Measurements from ENCODE around the gene IDH3A.
A peak's percentile ranks its signal among the peaks of the same experiment; 100 is the strongest.
"Not testable (repeated sequence)": the region's sequence is repeated elsewhere in the genome, so short reads cannot be mapped to it uniquely, and the experiment has no call there.

IDH3A gene

GRCh38 chr15:78129751-78130287, 19.3 kb upstream of the IDH3A start:
- no peak for DNase-seq

GRCh38 chr15:78130466-78131294, 18.5 kb upstream of the IDH3A start:
- DNase-seq, result no peak

- no peak for DNase-seq
These were observed 17.7 kb upstream of the IDH3A start, which contains the start of gene CIB2 for GRCh38 chr15:78131295-78132061. Gene CIB2, minus strand, starts transcription at chr15:78131445. Its CDS starts 230 bp downstream, at chr15:78131215.

- DNase-seq, result no peak
These were observed 15.4 kb upstream of the IDH3A start for GRCh38 chr15:78133801-78134200.

- no peak for DNase-seq
These were observed 9.6 kb upstream of the IDH3A start for GRCh38 chr15:78139578-78139977.

- no peak for DNase-seq
These were observed 8.9 kb upstream of the IDH3A start for GRCh38 chr15:78140292-78140691.

- DNase-seq, result no peak
These were observed 6.8 kb upstream of the IDH3A start for GRCh38 chr15:78142332-78142731.

- DNase-seq, result no peak
These were observed 2.6 kb upstream of the IDH3A start for GRCh38 chr15:78146425-78147154.

GRCh38 chr15:78147566-78147965, 1.6 kb upstream of the IDH3A start:
- DNase-seq, result no peak

GRCh38 chr15:78148392-78149067, 632 bp upstream of the IDH3A start:
- no peak for DNase-seq

- DNase-seq, result no peak
These were observed 916 bp downstream of the IDH3A start for GRCh38 chr15:78149805-78150751.

- DNase-seq, result not testable (repeated sequence)
These were observed 1.9 kb downstream of the IDH3A start for GRCh38 chr15:78151075-78151474.

- DNase-seq, result no peak
These were observed 5.8 kb downstream of the IDH3A start for GRCh38 chr15:78154955-78155354.

GRCh38 chr15:78155355-78155939, 6.3 kb downstream of the IDH3A start:
- DNase-seq, result no peak

- no peak for DNase-seq
These were observed 7.5 kb downstream of the IDH3A start for GRCh38 chr15:78156653-78157052.

- no peak for DNase-seq
These were observed 8.0 kb downstream of the IDH3A start for GRCh38 chr15:78157203-78157602.

GRCh38 chr15:78159395-78159794, 10.2 kb downstream of the IDH3A start:
- peak; percentile 2 for DNase-seq

- no peak for DNase-seq
These were observed 12.9 kb downstream of the IDH3A start for GRCh38 chr15:78162038-78162437.

GRCh38 chr15:78164010-78164409, 14.8 kb downstream of the IDH3A start:
- no peak for DNase-seq

- no peak for DNase-seq
These were observed 18.2 kb downstream of the IDH3A start for GRCh38 chr15:78167227-78167888.

All from NCI-H187 treated with DMSO at 0.1 percent for 48 hours (cell line).